Measurements from ENCODE around the gene EHHADH. TPM values are rescaled to one million over a fixed set of nuclear protein-coding genes. Genes with fewer than 3 reads are reported as not detected.

Gene EHHADH
- total RNA-seq, 1 experiment from 2014 or later, result 10.7 TPM

DNA sequence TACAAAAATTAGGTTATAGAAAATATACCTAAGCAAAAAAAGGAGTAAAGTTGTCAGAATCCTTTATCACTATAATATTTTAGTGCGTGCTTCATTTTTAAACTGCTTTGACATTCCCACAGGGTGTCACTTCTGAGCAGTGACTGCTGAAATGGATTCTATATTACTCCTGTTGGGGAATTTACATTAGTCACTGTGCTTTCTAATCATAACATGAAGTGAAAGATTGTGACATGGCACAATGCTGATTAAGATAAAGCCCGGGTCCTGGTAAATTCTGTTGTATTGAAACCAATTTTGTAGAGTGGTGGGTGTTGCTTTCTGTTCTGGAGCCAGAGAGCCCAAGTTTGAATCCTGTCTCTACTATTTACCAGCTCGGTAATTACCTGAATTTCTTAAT, 36.4 kb upstream of the EHHADH start (continued):
- no peak for TF ChIP-seq SRF (IDR thresholded peaks at IDR 0.05; ENCODE audit: low read depth)
- TF ChIP-seq, protein P1, sequence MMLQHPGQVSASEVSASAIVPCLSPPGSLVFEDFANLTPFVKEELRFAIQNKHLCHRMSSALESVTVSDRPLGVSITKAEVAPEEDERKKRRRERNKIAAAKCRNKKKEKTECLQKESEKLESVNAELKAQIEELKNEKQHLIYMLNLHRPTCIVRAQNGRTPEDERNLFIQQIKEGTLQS (IDR thresholded peaks at IDR 0.05), result no peak
- TF ChIP-seq, protein P2, sequence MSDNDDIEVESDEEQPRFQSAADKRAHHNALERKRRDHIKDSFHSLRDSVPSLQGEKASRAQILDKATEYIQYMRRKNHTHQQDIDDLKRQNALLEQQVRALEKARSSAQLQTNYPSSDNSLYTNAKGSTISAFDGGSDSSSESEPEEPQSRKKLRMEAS (IDR thresholded peaks at IDR 0.05), result no peak

DNA sequence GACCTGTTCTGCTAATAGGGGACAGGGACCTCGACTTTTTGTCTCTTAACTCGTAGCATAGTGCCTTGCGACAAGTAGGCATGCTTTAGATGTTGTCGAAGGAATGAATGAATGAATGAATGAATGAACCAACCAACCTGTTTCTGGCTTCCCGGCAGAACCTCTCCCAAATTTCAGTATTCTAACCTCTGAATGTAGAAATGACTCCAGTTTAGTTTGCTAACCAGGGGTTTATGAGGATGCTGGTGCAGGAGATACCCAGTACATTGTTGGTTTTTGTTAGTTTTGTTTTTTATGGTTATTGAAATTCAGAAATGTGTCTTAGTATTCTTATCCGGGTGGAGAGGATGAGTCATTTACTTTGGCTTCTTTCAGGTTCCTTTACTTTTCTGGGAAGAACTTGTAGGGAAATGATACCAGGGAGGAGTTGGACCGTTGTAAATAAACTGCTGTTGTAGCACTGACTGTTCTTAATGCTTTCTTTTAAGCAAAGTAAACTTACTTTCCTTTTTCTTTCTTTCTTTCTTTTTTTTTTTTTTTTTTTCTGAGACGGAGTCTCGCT, 29.6 kb upstream of the EHHADH start:
- Histone ChIP-seq H3K9ac (ENCODE audit: low read length) (peak overlapping the region; percentile 75), H3K4me2 (ENCODE audit: low read length) (peak overlapping the region; percentile 76), H3K27ac (ENCODE audit: low read depth, low read length) (peak overlapping the region; percentile 44), H3K9me3 (ENCODE audit: control insufficient read depth in 1 of 2, insufficient read depth in 1 of 2, low read depth in 1 of 2, low read length in 2 of 2) (no peaks in the 10 kb centered on the region), H3K36me3 (ENCODE audit: control insufficient read depth in 1 of 2, insufficient read depth in 2 of 2, low read length in 2 of 2) (0 out of 4 replicates have a peak, but pooled peaks cover 0 to 2% of the 10 kb centered on the region in 2 experiments), H3K27me3 (ENCODE audit: insufficient read depth, low read length) (no peaks in the 10 kb centered on the region), H3K4me3 (replicated peaks in 1 of 2; ENCODE audit: low read depth in 1 of 2, low read length in 2 of 2) (peak overlapping the region; percentile 85 to 89), H3K4me1 (ENCODE audit: control insufficient read depth in 1 of 2, insufficient read depth in 2 of 2, low read length in 2 of 2) (peaks cover 6 to 21% of the 10 kb centered on the region in 2 experiments; a peak in 3 of 4 replicates), H3K79me2 (ENCODE audit: insufficient read depth, low read length) (peaks cover 25% of the 10 kb centered on the region), H4K20me1 (ENCODE audit: insufficient read depth) (no peaks in the 10 kb centered on the region), H2AFZ (ENCODE audit: low read depth, low read length, poor library complexity, severe bottlenecking) (peak overlapping the region; percentile 39), H3K9me2 (ENCODE audit: insufficient read depth) (no peaks in the 10 kb centered on the region)
- TF ChIP-seq TCF7L2 (IDR thresholded peaks at IDR 0.05; ENCODE audit: borderline replicate concordance, extremely low read depth, insufficient read depth, insufficient read length) (no peak), CBX3 (IDR thresholded peaks at IDR 0.05; ENCODE audit: low read depth) (no peak), CEBPB (IDR thresholded peaks at IDR 0.05; ENCODE audit: low read depth) (no peak), SP1 (IDR thresholded peaks at IDR 0.05; ENCODE audit: low read depth) (no peak), ZNF274 (IDR thresholded peaks at IDR 0.05; ENCODE audit: low read depth, low read length) (no peak), EZH2 (IDR thresholded peaks at IDR 0.05) (no peak), SIN3A (IDR thresholded peaks at IDR 0.05; ENCODE audit: low read depth) (no peak), YY1 (IDR thresholded peaks at IDR 0.05; ENCODE audit: extremely low read depth, insufficient replicate concordance, low read depth, low read length) (no peak), SRF (IDR thresholded peaks at IDR 0.05; ENCODE audit: low read depth) (no peak), POLR2AphosphoS5 (IDR thresholded peaks at IDR 0.05; ENCODE audit: low read depth, low read length) (no peak), RAD21 (IDR thresholded peaks at IDR 0.05; ENCODE audit: low read depth) (no peak), POLR2A (IDR thresholded peaks at IDR 0.05; ENCODE audit: borderline replicate concordance, extremely low read depth, insufficient read depth, insufficient read length) (no peak), EGR1 (IDR thresholded peaks at IDR 0.05; ENCODE audit: low read depth) (no peak), JUND (IDR thresholded peaks at IDR 0.05) (no peak), ZFX (IDR thresholded peaks at IDR 0.05) (no peak)
- TF ChIP-seq, protein P1 (IDR thresholded peaks at IDR 0.05), result no peak
- TF ChIP-seq, protein P2 (IDR thresholded peaks at IDR 0.05), result no peak
- TF ChIP-seq, protein P3, sequence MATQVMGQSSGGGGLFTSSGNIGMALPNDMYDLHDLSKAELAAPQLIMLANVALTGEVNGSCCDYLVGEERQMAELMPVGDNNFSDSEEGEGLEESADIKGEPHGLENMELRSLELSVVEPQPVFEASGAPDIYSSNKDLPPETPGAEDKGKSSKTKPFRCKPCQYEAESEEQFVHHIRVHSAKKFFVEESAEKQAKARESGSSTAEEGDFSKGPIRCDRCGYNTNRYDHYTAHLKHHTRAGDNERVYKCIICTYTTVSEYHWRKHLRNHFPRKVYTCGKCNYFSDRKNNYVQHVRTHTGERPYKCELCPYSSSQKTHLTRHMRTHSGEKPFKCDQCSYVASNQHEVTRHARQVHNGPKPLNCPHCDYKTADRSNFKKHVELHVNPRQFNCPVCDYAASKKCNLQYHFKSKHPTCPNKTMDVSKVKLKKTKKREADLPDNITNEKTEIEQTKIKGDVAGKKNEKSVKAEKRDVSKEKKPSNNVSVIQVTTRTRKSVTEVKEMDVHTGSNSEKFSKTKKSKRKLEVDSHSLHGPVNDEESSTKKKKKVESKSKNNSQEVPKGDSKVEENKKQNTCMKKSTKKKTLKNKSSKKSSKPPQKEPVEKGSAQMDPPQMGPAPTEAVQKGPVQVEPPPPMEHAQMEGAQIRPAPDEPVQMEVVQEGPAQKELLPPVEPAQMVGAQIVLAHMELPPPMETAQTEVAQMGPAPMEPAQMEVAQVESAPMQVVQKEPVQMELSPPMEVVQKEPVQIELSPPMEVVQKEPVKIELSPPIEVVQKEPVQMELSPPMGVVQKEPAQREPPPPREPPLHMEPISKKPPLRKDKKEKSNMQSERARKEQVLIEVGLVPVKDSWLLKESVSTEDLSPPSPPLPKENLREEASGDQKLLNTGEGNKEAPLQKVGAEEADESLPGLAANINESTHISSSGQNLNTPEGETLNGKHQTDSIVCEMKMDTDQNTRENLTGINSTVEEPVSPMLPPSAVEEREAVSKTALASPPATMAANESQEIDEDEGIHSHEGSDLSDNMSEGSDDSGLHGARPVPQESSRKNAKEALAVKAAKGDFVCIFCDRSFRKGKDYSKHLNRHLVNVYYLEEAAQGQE (IDR thresholded peaks at IDR 0.05; ENCODE audit: low read depth), result no peak
- TF ChIP-seq, protein P4, sequence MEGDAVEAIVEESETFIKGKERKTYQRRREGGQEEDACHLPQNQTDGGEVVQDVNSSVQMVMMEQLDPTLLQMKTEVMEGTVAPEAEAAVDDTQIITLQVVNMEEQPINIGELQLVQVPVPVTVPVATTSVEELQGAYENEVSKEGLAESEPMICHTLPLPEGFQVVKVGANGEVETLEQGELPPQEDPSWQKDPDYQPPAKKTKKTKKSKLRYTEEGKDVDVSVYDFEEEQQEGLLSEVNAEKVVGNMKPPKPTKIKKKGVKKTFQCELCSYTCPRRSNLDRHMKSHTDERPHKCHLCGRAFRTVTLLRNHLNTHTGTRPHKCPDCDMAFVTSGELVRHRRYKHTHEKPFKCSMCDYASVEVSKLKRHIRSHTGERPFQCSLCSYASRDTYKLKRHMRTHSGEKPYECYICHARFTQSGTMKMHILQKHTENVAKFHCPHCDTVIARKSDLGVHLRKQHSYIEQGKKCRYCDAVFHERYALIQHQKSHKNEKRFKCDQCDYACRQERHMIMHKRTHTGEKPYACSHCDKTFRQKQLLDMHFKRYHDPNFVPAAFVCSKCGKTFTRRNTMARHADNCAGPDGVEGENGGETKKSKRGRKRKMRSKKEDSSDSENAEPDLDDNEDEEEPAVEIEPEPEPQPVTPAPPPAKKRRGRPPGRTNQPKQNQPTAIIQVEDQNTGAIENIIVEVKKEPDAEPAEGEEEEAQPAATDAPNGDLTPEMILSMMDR (IDR thresholded peaks at IDR 0.05 in 2 of 3, conservative IDR thresholded peaks at IDR 0.05 in 1 of 3; ENCODE audit: borderline replicate concordance in 1 of 3, insufficient read depth in 1 of 3, low read depth in 2 of 3, low read length in 2 of 3), result no peak
- peak; percentile 4 for DNase-seq (ENCODE audit: low read depth, low spot score)
- CTCF ChIA-PET, result interaction anchor here (0.7 kb wide), 1 partner anchor 25 kb away, joined by 4 read pairs; no protein-coding TSS in a partner anchor
- peak; percentile 35 for ATAC-seq
- BruUV-seq (replicated peaks), result no TSS peak
- POLR2A ChIA-PET, result no interaction called here
- RAD21 ChIA-PET (ENCODE audit: low non-redundant PET in 1 of 2, low total read pairs in 2 of 2, uncharacterized antibody in 2 of 2, unreplicated experiment in 2 of 2), result no interaction called here
- intact Hi-C loops (cut with micrococcal nuclease), result no loop called here

All from HCT116 (cell line).